ENCODE results near the gene ARHGAP10.

GRCh38 chr4:147799986-147800555 is 68.2 kb downstream of the ARHGAP10 start:
- TF ChIP-seq, protein P1, sequence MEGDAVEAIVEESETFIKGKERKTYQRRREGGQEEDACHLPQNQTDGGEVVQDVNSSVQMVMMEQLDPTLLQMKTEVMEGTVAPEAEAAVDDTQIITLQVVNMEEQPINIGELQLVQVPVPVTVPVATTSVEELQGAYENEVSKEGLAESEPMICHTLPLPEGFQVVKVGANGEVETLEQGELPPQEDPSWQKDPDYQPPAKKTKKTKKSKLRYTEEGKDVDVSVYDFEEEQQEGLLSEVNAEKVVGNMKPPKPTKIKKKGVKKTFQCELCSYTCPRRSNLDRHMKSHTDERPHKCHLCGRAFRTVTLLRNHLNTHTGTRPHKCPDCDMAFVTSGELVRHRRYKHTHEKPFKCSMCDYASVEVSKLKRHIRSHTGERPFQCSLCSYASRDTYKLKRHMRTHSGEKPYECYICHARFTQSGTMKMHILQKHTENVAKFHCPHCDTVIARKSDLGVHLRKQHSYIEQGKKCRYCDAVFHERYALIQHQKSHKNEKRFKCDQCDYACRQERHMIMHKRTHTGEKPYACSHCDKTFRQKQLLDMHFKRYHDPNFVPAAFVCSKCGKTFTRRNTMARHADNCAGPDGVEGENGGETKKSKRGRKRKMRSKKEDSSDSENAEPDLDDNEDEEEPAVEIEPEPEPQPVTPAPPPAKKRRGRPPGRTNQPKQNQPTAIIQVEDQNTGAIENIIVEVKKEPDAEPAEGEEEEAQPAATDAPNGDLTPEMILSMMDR (IDR thresholded peaks at IDR 0.05), result no peak
- no peak for TF ChIP-seq POLR2A (IDR thresholded peaks at IDR 0.05)

Measured in right lobe of liver (tissue), 4 donors.